ENCODE results near the gene VWA2.

VWA2 gene

GRCh38 chr10:114212153-114212552 lies 26.9 kb upstream of the VWA2 start:
- TF ChIP-seq CSDC2 (CRISPR knock-in tag; IDR thresholded peaks at IDR 0.05) (no peak), ZFP3 (CRISPR knock-in tag; IDR thresholded peaks at IDR 0.05) (no peak), ARNTL (CRISPR knock-in tag; IDR thresholded peaks at IDR 0.05; ENCODE audit: borderline replicate concordance, low read depth) (no peak), TCF4 (CRISPR knock-in tag; IDR thresholded peaks at IDR 0.05; ENCODE audit: borderline replicate concordance) (no peak), RARB (CRISPR knock-in tag; IDR thresholded peaks at IDR 0.05) (no peak), POU6F1 (CRISPR knock-in tag; IDR thresholded peaks at IDR 0.05; ENCODE audit: borderline replicate concordance, low read depth) (no peak), ZFP30 (CRISPR knock-in tag; IDR thresholded peaks at IDR 0.05) (no peak)
- ATAC-seq: no peak

GRCh38 chr10:114215033-114215432 lies 24.0 kb upstream of the VWA2 start:
- no peak for TF ChIP-seq TOX (CRISPR knock-in tag; IDR thresholded peaks at IDR 0.05; ENCODE audit: borderline replicate concordance)
- TF ChIP-seq ZFP3 (CRISPR knock-in tag; IDR thresholded peaks at IDR 0.05): no peak
- TF ChIP-seq OSR1 (CRISPR knock-in tag; IDR thresholded peaks at IDR 0.05): no peak
- TF ChIP-seq GLIS3 (CRISPR knock-in tag; IDR thresholded peaks at IDR 0.05): no peak
- no peak for TF ChIP-seq CSDC2 (CRISPR knock-in tag; IDR thresholded peaks at IDR 0.05)
- TF ChIP-seq ZFP30 (CRISPR knock-in tag; IDR thresholded peaks at IDR 0.05): no peak
- no peak for TF ChIP-seq RARB (CRISPR knock-in tag; IDR thresholded peaks at IDR 0.05)
- TF ChIP-seq ZC3H10 (CRISPR knock-in tag; IDR thresholded peaks at IDR 0.05): no peak
- TF ChIP-seq TCF4 (CRISPR knock-in tag; IDR thresholded peaks at IDR 0.05; ENCODE audit: borderline replicate concordance): no peak
- no peak for TF ChIP-seq TSHZ2 (CRISPR knock-in tag; IDR thresholded peaks at IDR 0.05)
- no peak for TF ChIP-seq CSRNP3 (CRISPR knock-in tag; IDR thresholded peaks at IDR 0.05)
- no peak for TF ChIP-seq ISL1 (CRISPR knock-in tag; IDR thresholded peaks at IDR 0.05)
- ATAC-seq: no peak

GRCh38 chr10:114220281-114220680 lies 18.8 kb upstream of the VWA2 start:
- no peak for ATAC-seq
- TF ChIP-seq ISL1 (CRISPR knock-in tag; IDR thresholded peaks at IDR 0.05) (peak; percentile 42; the same call in 1 of the 2 replicates), ZNF8 (CRISPR knock-in tag; IDR thresholded peaks at IDR 0.05) (no peak)

- TF ChIP-seq ZFP30 (CRISPR knock-in tag; IDR thresholded peaks at IDR 0.05) (no peak), TOX (CRISPR knock-in tag; IDR thresholded peaks at IDR 0.05; ENCODE audit: borderline replicate concordance) (no peak), RARB (CRISPR knock-in tag; IDR thresholded peaks at IDR 0.05) (no peak), PATZ1 (CRISPR knock-in tag; IDR thresholded peaks at IDR 0.05; ENCODE audit: borderline replicate concordance) (no peak), ZNF8 (CRISPR knock-in tag; IDR thresholded peaks at IDR 0.05) (no peak), GLIS3 (CRISPR knock-in tag; IDR thresholded peaks at IDR 0.05) (no peak), SNAI2 (CRISPR knock-in tag; IDR thresholded peaks at IDR 0.05) (no peak), ARNTL (CRISPR knock-in tag; IDR thresholded peaks at IDR 0.05; ENCODE audit: borderline replicate concordance, low read depth) (no peak), CSRNP3 (CRISPR knock-in tag; IDR thresholded peaks at IDR 0.05) (no peak), CSDC2 (CRISPR knock-in tag; IDR thresholded peaks at IDR 0.05) (no peak), TSHZ2 (CRISPR knock-in tag; IDR thresholded peaks at IDR 0.05) (no peak)
- no peak for ATAC-seq
Observed at GRCh38 chr10:114221235-114221634, 17.8 kb upstream of the VWA2 start.

Measured in SK-N-SH treated with all-trans-retinoic acid at 6 μM for 48 hours (cell line).